MM.1S (cell line): Measurements from ENCODE around the gene PPIG.

Source experiments
- CTCF ChIP-seq: fragments of 300-600 bp; sonication (generic); IDR thresholded peaks from 2 replicates; pipeline ENCODE4 v1.5.1; 2016; ENCODE audit warnings: antibody characterized with exemption, low read length, mixed read lengths
- EZH2phosphoT487 ChIP-seq: fragments of 300-600 bp; sonication (generic); IDR thresholded peaks from 2 replicates; pipeline ENCODE4 v1.6.1; 2018; ENCODE audit warnings: antibody characterized with exemption, low read length

GRCh38 chr2:169658877-169659276 is 74.7 kb downstream of the PPIG start:
- TF ChIP-seq EZH2phosphoT487, result no peak
- no peak for TF ChIP-seq CTCF
